Measurements from ENCODE around the gene CREB3L4. TPM values are rescaled to one million over a fixed set of nuclear protein-coding genes. Genes with fewer than 3 reads are reported as not detected.

The CREB3L4 gene
- polyA plus RNA-seq, 1 experiment: 8.7 TPM

DNA sequence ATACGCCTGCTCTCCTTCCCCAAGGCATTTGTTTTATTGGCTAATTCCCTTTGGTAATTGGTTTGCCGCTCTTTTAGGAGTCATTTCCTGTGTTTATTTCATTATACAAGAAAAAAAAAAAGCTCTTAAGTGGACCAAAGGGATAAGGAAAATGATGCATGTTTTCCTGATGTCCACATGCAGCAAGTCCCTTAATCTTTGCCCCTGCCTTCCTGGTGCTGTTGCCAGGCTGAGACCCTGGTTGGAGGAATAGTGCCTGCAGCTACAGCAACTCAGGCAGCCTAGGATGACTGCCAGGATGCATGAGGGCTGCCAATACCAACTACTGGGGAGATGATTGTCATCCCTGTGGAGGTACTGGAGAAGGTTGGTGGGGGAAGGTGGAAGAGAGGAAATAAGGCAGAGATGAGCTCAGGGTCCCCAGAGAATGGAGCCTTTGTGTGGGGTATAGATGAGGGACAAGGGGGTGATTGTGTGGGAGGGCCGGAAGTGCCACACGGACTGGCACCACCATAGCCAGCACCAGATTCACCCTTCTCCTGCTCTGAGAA, 38.8 kb upstream of the CREB3L4 start:
- no peak for DNase-seq (ENCODE audit: low read depth)
- no peak overlapping the region for H3K4me3 ChIP-seq (ENCODE audit: low read depth, low read length)
- CTCF ChIA-PET: interaction anchor here (0.7 to 1.4 kb wide), 4 partner anchors 9 to 39 kb away, joined by 3 to 4 read pairs (median 3); partner anchors contain the start of genes CREB3L4 and DENND4B

DNA sequence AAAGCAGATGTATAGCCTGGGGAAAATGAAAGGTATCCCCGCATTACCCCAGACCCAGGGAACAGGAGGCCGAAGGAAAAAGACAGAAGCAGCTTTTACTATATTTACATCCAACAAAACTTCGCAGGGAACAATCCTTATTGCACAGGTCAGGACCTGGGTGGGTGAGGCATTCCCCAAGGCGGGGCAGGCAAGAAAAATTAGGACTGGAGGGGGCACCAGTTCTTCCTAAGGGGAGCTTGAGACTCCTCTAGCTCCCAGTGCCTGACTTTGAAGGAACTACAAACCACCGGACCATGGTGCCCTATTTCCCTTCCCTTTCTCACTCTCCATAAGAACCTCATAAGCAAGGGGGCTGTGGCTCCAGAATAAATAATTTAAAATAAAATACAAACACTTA, 38.3 kb upstream of the CREB3L4 start:
- Histone ChIP-seq H3K36me3 (ENCODE audit: control insufficient read depth, insufficient read depth, low read length) (peaks cover 21% of the 10 kb centered on the region), H3K4me3 (ENCODE audit: low read depth, low read length) (no peak overlapping the region), H3K27me3 (ENCODE audit: control insufficient read depth, insufficient read depth, low read length) (no peaks in the 10 kb centered on the region)
- POLR2A ChIA-PET: no interaction called here
- TF ChIP-seq CTCF (IDR thresholded peaks at IDR 0.05; ENCODE audit: insufficient read depth, low read depth, low read length): no peak
- DNase-seq (ENCODE audit: low read depth): no peak
- CTCF ChIA-PET: interaction anchor here (0.7 to 1.4 kb wide), 4 partner anchors 10 to 38 kb away, joined by 3 to 4 read pairs (median 3); partner anchors contain the start of genes CREB3L4 and DENND4B

More for the DNA sequence above, 38.8 kb upstream of the CREB3L4 start:
- peaks cover 19% of the 10 kb centered on the region for H3K36me3 ChIP-seq (ENCODE audit: control insufficient read depth, insufficient read depth, low read length)
- no peak for TF ChIP-seq CTCF (IDR thresholded peaks at IDR 0.05; ENCODE audit: insufficient read depth, low read depth, low read length)
- no peaks in the 10 kb centered on the region for H3K27me3 ChIP-seq (ENCODE audit: control insufficient read depth, insufficient read depth, low read length)
- POLR2A ChIA-PET: interaction anchor here (0.6 to 1.1 kb wide), 2 partner anchors 48 to 61 kb away, joined by 3 read pairs; partner anchors contain the start of gene JTB

GRCh38 chr1:153929981-153930948, 37.4 kb upstream of the CREB3L4 start:
- ChIA-PET POLR2A (no interaction called here), CTCF (interaction anchor here (0.8 to 1.4 kb wide), 3 partner anchors 11 to 23 kb away, joined by 3 to 4 read pairs (median 4); partner anchors contain the start of gene DENND4B)
- Histone ChIP-seq H3K36me3 (ENCODE audit: control insufficient read depth, insufficient read depth, low read length) (peaks cover 25% of the 10 kb centered on the region), H3K4me3 (ENCODE audit: low read depth, low read length) (no peak overlapping the region), H3K27me3 (ENCODE audit: control insufficient read depth, insufficient read depth, low read length) (no peaks in the 10 kb centered on the region)
- no peak for DNase-seq (ENCODE audit: low read depth)
- TF ChIP-seq CTCF (IDR thresholded peaks at IDR 0.05; ENCODE audit: insufficient read depth, low read depth, low read length): no peak

DNA sequence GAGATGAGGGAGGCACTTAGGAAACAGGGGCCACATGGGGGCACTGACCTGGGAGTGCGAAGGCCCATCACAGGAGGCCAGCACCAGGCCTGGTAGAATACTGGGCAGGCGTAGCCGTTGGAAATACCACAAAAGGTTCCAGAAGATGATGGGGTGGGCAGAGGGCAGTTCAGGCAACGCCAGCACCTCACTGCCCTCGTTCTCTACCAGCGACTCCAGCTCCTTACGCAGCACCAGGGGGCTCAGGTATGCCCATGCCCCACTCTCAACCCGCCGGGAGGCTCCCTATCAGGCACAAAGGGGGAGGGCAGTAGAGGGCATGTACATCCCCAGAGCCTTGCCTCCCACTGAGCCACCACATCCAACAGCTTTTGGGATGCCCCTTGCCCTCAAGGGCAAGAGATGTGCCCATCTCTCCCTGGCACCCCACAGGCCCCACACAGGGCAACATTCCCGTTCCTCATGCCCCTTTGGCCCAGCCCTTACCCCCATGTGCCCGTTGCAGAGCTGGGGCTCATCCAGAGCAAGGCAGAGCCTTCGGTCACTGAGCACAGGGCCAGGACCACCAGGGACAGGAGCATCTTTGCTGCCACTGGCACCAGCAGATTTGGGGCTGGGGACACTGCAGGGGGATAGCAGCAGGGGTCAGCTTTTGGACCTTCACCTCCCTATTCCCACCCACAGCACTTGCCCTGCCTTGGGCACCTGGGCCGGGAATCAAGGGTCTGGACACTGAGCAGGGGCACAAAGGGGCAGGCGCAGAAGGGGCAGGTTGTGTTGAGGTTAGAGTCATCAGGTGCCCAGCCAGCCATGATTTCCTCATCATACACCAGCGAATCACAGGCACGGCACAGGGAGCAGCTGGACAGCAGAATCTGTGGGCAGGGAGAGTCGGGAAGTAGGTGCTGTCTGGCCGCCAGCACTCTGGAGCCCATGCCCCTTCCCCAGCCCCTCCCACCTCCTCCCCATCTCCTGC, 35.3 kb upstream of the CREB3L4 start:
- DNase-seq (ENCODE audit: low read depth): no peak
- peaks cover 39% of the 10 kb centered on the region for H3K36me3 ChIP-seq (ENCODE audit: control insufficient read depth, insufficient read depth, low read length)
- H3K27me3 ChIP-seq (ENCODE audit: control insufficient read depth, insufficient read depth, low read length): no peaks in the 10 kb centered on the region
- H3K4me3 ChIP-seq (ENCODE audit: low read depth, low read length): no peak overlapping the region
- TF ChIP-seq CTCF (IDR thresholded peaks at IDR 0.05; ENCODE audit: insufficient read depth, low read depth, low read length): no peak
- CTCF ChIA-PET: no interaction called here
- POLR2A ChIA-PET: no interaction called here
